Measurements from ENCODE around the gene MAN1A1. TPM values are rescaled to one million over a fixed set of nuclear protein-coding genes. Genes with fewer than 3 reads are reported as not detected.

MAN1A1 gene
- total RNA-seq, 6 experiments from 2014 or later = 109 to 191 (median 139) TPM

DNA sequence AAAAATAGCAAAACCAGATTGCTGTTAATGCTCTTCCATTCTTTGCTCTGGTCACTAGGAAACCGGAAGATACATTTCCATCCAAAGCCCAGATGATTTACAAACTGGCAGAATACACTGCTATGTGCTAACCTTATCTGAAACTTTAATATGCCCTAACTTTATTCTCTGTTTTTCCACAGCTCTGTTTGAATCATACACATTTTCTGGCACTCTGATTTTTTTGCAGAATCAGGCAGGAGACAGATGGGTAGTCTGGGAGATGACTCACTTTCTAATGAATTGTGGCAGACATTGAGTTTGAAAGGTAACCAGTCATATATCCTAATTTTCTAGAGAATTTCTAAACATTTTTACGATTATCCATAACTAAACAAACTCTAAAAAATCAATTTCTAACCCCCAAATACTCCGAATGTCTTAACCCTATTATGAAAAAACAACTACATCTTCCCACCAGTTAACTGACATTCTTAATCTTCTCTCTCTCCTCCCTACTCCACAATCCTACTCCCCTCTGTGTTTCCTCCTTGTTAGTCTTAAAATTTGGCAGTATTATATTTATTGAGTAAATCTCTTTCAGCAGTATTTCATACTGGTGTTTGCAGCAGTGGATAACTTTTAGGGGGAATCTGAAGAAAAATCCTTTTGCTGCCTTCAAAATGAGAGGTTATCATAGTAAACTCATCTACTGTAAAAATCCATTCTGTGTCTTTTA lies 63.5 kb downstream of the MAN1A1 start:
- no peaks in the 10 kb centered on the region for H3K9me3 ChIP-seq
- TF ChIP-seq POLR2A (IDR thresholded peaks at IDR 0.05) = no peak
- TF ChIP-seq, protein P1, sequence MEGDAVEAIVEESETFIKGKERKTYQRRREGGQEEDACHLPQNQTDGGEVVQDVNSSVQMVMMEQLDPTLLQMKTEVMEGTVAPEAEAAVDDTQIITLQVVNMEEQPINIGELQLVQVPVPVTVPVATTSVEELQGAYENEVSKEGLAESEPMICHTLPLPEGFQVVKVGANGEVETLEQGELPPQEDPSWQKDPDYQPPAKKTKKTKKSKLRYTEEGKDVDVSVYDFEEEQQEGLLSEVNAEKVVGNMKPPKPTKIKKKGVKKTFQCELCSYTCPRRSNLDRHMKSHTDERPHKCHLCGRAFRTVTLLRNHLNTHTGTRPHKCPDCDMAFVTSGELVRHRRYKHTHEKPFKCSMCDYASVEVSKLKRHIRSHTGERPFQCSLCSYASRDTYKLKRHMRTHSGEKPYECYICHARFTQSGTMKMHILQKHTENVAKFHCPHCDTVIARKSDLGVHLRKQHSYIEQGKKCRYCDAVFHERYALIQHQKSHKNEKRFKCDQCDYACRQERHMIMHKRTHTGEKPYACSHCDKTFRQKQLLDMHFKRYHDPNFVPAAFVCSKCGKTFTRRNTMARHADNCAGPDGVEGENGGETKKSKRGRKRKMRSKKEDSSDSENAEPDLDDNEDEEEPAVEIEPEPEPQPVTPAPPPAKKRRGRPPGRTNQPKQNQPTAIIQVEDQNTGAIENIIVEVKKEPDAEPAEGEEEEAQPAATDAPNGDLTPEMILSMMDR (IDR thresholded peaks at IDR 0.05) = no peak
- no peaks in the 10 kb centered on the region for H3K27me3 ChIP-seq
- intact Hi-C loops (cut with DNase I) = no loop called here
- H3K4me1 ChIP-seq = no peaks in the 10 kb centered on the region
- DNase-seq (no peak), ATAC-seq (no peak)
- no peaks in the 10 kb centered on the region for H3K36me3 ChIP-seq
- H3K27ac ChIP-seq = no peak overlapping the region
- WGBS (ENCODE audit: insufficient coverage, low coverage, low lambda C conversion rate, missing lambda C conversion rate) = 93% methylated on average over 3 of the region's 3 CpGs
- no peak overlapping the region for H3K4me3 ChIP-seq

DNA sequence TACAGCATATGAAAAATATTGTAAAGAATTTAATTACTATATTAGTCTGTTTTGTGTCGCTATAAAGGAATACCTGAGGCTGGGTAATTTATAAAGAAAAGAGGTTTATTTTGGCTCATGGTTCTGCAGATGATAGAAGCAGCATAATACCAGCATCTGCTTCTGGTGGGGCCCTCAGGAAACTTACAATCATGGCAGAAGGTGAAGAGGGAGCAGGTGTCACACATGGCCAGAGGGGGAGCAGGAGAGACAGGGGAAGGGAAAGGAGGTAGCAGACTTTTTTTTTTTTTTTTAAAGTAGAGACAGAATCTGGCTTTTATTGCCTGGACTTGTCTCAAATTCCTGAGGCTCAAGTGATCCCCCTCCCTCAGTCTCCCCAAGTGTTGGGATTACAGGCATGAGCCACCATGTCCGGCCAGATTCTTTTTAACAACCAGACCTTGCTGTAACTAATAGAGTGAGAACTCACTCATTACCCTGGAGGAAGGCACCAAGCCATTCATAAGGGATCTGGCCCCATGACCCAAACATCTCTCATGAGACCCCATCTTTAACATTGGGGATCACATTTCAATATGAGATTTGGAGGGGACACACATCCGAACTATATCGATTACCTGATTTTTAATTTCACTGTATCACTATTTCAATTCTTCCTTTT lies 64.6 kb downstream of the MAN1A1 start:
- Histone ChIP-seq H3K27ac (no peak overlapping the region), H3K27me3 (no peaks in the 10 kb centered on the region), H3K4me3 (no peak overlapping the region), H3K4me1 (no peaks in the 10 kb centered on the region), H3K36me3 (no peaks in the 10 kb centered on the region), H3K9me3 (no peaks in the 10 kb centered on the region)
- DNase-seq (no peak), ATAC-seq (peak in 2 of 4 donors; percentile 20 to 50)
- TF ChIP-seq POLR2A (IDR thresholded peaks at IDR 0.05) = no peak
- TF ChIP-seq, protein P1 (IDR thresholded peaks at IDR 0.05) = peak in 1 of 4 donors; percentile 10
- intact Hi-C loops (cut with DNase I) = no loop called here
- WGBS (ENCODE audit: insufficient coverage, low coverage, low lambda C conversion rate, missing lambda C conversion rate) = 78% methylated on average over 4 of the region's 4 CpGs

DNA sequence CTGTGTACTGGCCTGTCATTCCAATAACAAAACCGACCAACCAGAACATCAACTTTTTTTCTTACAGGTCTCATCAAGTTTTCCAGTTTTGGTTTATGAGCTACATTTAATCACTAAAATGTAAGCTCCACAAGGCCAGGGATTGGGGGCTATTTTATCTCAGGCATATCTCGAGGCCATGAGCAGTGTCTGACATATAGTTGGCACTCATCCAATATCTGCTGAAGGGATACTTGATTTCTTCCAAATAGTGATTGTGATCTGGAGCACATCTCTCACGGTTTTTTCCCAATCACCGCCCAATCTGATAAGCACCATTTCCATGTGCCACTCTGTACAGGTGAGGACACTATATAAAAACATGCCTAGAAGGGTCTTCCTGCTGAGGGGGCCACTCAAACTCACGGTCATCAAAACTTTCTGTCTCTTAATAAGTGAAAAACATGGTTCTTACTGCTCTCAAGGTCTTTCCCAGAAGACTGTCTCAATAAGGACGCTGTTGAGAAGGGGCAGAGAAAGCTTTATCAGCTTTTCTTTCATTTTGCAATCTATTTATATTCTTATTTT lies 65.5 kb downstream of the MAN1A1 start:
- 84% methylated on average over 6 of the region's 6 CpGs for WGBS (ENCODE audit: insufficient coverage, low coverage, low lambda C conversion rate, missing lambda C conversion rate)
- H3K4me3 ChIP-seq = no peak overlapping the region
- no peaks in the 10 kb centered on the region for H3K36me3 ChIP-seq
- intact Hi-C loops (cut with DNase I) = no loop called here
- TF ChIP-seq POLR2A (IDR thresholded peaks at IDR 0.05) = no peak
- TF ChIP-seq, protein P1 (IDR thresholded peaks at IDR 0.05) = no peak
- H3K9me3 ChIP-seq = no peaks in the 10 kb centered on the region
- ATAC-seq = no peak
- no peaks in the 10 kb centered on the region for H3K27me3 ChIP-seq
- no peak for DNase-seq
- no peak overlapping the region for H3K27ac ChIP-seq
- H3K4me1 ChIP-seq = no peaks in the 10 kb centered on the region

DNA sequence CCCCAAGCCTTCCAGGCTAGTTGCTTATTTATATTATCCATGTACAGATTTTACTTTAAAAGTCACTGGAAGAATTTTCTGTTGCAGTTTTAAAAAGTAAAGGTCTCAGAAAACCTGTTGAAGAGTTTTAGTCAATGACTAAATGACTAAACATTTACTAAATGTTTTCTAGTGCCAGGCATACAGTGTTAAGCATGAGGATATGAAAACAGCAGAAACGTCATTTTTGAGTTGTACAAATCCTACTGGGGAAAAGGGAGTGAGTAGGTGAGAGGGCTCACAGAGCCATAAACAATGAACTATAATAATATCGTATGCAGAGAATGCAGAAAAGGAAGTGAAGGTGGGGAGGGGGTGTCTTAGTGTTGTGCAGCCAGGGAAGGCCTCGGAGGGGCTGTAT lies 66.3 kb downstream of the MAN1A1 start:
- H3K36me3 ChIP-seq = no peaks in the 10 kb centered on the region
- TF ChIP-seq, protein P1 (IDR thresholded peaks at IDR 0.05) = no peak
- no peak for TF ChIP-seq POLR2A (IDR thresholded peaks at IDR 0.05)
- H3K27ac ChIP-seq = no peak overlapping the region
- H3K9me3 ChIP-seq = no peaks in the 10 kb centered on the region
- WGBS (ENCODE audit: insufficient coverage, low coverage, low lambda C conversion rate, missing lambda C conversion rate) = 61% methylated on average over 3 of the region's 3 CpGs
- H3K4me1 ChIP-seq = no peaks in the 10 kb centered on the region
- ATAC-seq (peak in 1 of 4 donors; percentile 33), DNase-seq (no peak)
- H3K27me3 ChIP-seq = no peaks in the 10 kb centered on the region
- H3K4me3 ChIP-seq = no peak overlapping the region
- intact Hi-C loops (cut with DNase I) = no loop called here

Measured in right lobe of liver (tissue), 6 donors.